ENCODE data around the gene SAMD13. TPM values are rescaled to one million over a fixed set of nuclear protein-coding genes. Genes with fewer than 3 reads are reported as not detected.

Gene SAMD13
- total RNA-seq, 4 donors from 2014 or later: 0.77 to 5.7 (median 1.8) TPM; not detected in 1

DNA sequence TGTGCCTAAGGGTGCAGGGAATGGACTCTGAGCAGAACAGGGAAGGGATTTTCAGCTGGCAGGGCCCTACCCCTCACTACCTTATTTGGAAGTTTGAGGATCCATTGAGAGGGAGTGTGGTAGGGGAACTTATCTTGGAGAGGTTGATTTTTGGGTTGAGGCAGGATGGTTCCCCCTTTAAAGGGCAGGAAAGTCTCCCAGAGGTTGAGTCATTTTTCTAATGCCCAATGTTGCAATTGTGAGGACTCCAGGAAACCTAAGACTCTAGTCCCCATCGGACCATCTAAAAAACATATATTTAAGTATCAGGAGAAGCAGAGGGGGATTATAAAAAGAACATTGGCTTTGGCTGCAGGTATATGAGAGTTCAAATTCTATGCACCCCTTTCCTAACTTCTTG lies 47.3 kb downstream of the SAMD13 start:
- Histone ChIP-seq H3K27me3 (no peaks in the 10 kb centered on the region), H3K4me1 (no peaks in the 10 kb centered on the region), H3K27ac (peak overlapping the region in 1 of 2 donors; percentile 60), H3K36me3 (no peaks in the 10 kb centered on the region), H3K9me3 (no peaks in the 10 kb centered on the region), H3K4me3 (no peak overlapping the region)
- intact Hi-C loops (cut with DNase I; ENCODE audit: low total_unique reads): no loop called here
- no peak for DNase-seq
- TF ChIP-seq, protein P1, sequence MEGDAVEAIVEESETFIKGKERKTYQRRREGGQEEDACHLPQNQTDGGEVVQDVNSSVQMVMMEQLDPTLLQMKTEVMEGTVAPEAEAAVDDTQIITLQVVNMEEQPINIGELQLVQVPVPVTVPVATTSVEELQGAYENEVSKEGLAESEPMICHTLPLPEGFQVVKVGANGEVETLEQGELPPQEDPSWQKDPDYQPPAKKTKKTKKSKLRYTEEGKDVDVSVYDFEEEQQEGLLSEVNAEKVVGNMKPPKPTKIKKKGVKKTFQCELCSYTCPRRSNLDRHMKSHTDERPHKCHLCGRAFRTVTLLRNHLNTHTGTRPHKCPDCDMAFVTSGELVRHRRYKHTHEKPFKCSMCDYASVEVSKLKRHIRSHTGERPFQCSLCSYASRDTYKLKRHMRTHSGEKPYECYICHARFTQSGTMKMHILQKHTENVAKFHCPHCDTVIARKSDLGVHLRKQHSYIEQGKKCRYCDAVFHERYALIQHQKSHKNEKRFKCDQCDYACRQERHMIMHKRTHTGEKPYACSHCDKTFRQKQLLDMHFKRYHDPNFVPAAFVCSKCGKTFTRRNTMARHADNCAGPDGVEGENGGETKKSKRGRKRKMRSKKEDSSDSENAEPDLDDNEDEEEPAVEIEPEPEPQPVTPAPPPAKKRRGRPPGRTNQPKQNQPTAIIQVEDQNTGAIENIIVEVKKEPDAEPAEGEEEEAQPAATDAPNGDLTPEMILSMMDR (IDR thresholded peaks at IDR 0.05): no peak
- no peak for TF ChIP-seq POLR2A (IDR thresholded peaks at IDR 0.05)

DNA sequence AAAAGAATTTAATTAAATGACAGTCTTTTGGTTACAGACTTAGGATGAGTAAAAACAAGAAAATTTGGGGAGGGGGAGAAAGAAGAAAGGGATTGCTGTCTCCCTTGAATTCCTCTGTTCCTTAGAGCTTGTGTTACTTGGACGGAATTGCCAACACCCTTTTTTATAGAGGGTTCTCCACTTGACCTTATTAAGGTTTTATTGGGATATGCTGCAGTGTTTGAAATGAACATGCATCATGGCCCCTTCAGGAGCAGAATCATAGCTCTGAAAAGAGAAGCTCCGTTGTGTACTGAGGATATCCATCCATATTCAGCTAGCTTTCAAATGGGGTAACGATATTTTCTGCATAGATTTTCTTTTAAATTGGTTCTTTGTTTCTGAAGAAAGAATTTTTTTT lies 48.6 kb downstream of the SAMD13 start:
- Histone ChIP-seq H3K27me3 (no peaks in the 10 kb centered on the region), H3K27ac (no peak overlapping the region), H3K36me3 (no peaks in the 10 kb centered on the region), H3K4me3 (no peak overlapping the region), H3K4me1 (no peaks in the 10 kb centered on the region), H3K9me3 (no peaks in the 10 kb centered on the region)
- DNase-seq: no peak
- TF ChIP-seq POLR2A (IDR thresholded peaks at IDR 0.05): no peak
- TF ChIP-seq, protein P1 (IDR thresholded peaks at IDR 0.05): no peak
- intact Hi-C loops (cut with DNase I; ENCODE audit: low total_unique reads): no loop called here

DNA sequence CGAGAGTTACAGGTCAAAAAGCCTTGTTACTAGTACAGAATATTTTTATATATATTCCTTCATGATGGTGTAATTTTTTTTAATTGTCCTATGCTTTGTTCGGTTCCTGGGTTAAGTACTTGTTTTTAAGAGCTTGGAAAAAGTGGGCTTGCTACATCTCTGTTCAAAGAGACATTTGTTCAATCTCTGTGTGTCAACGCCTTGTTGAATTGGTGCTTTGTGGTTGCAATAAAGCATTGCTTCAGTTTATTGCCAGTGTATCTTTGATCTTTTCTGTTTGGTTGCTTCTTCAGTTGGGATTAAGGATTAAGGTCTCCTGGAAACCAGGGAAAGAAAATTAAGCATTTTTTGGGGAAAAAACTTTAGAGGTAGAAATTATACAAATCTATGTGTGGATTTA lies 49.0 kb downstream of the SAMD13 start:
- Histone ChIP-seq H3K4me1 (no peaks in the 10 kb centered on the region), H3K27ac (no peak overlapping the region), H3K9me3 (no peaks in the 10 kb centered on the region), H3K27me3 (no peaks in the 10 kb centered on the region), H3K36me3 (no peaks in the 10 kb centered on the region), H3K4me3 (no peak overlapping the region)
- TF ChIP-seq, protein P1 (IDR thresholded peaks at IDR 0.05): no peak
- no peak for TF ChIP-seq POLR2A (IDR thresholded peaks at IDR 0.05)
- DNase-seq: no peak
- intact Hi-C loops (cut with DNase I; ENCODE audit: low total_unique reads): no loop called here

DNA sequence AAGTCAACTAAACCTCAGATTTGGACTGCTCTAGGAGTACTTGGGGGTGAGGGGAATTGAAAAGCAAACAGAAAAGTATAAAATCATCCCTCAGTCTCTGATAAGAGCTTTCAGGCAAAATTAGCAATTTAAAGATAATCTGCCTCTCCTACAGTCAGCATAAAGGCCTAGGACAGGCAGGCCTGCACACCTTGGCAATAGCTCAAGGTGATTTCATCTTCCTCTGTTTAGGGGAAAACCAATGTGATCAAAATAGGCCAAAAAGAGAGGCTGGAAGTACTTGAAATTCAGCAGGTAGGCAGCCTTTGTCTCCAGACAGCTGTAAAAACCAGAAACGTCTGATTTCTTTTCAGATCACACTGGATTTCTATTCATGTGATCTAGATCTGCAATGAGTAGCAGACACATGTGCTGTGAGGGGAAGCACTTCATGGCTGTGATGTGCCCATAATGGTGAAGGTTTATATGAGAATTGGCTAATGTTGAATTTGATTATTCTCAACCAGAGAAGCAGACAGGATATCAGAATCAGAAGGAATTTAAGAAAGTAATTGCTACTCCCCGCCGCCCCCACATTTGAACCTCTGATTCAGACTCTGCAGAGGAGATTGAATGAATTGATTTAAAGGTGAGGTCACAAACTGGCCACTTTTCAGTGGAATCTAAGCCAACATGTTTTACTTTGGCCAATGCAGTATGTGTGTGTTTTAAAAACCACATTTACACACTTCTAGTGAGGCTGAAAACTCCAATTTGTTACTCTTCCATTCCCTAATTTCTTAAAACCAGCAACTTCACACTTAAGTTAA lies 51.0 kb downstream of the SAMD13 start:
- no peaks in the 10 kb centered on the region for H3K36me3 ChIP-seq
- H3K4me3 ChIP-seq: no peak overlapping the region
- DNase-seq: no peak
- intact Hi-C loops (cut with DNase I; ENCODE audit: low total_unique reads): no loop called here
- no peaks in the 10 kb centered on the region for H3K27me3 ChIP-seq
- H3K4me1 ChIP-seq: no peaks in the 10 kb centered on the region
- TF ChIP-seq POLR2A (IDR thresholded peaks at IDR 0.05): no peak
- TF ChIP-seq, protein P1 (IDR thresholded peaks at IDR 0.05): no peak
- no peaks in the 10 kb centered on the region for H3K9me3 ChIP-seq
- H3K27ac ChIP-seq: peak overlapping the region; percentile 30 to 54

DNA sequence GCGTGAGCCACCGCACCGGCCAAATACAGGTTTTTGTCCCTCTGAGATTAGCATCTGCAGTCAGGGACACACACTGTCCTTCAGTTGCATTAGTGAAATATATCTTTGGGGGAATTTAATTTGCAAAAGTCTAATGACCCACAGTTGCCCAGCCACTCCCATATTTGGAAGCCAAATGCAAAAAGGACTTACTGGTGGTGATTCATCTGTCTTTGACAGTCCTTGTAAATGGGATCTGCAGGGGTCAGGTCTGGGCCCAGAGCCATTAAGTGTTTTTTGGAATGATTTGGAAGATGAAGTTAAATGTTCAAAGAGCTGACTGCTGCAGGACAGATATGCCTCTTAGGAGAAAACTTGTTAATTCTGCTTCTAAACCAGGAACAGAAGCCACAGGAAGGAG lies 52.2 kb downstream of the SAMD13 start:
- H3K27ac ChIP-seq: peak overlapping the region; percentile 30 to 54
- no peaks in the 10 kb centered on the region for H3K4me1 ChIP-seq
- H3K4me3 ChIP-seq: no peak overlapping the region
- intact Hi-C loops (cut with DNase I; ENCODE audit: low total_unique reads): no loop called here
- peak; percentile 34 to 44 for DNase-seq
- no peaks in the 10 kb centered on the region for H3K9me3 ChIP-seq
- TF ChIP-seq, protein P1 (IDR thresholded peaks at IDR 0.05): no peak
- no peak for TF ChIP-seq POLR2A (IDR thresholded peaks at IDR 0.05)
- no peaks in the 10 kb centered on the region for H3K36me3 ChIP-seq
- no peaks in the 10 kb centered on the region for H3K27me3 ChIP-seq
